ENCODE measurements around the gene MARK1. TPM values are rescaled to one million over a fixed set of nuclear protein-coding genes. Genes with fewer than 3 reads are reported as not detected.
A peak's percentile ranks its signal among the peaks of the same experiment; 100 is the strongest.
"Not testable (repeated sequence)": the region's sequence is repeated elsewhere in the genome, so short reads cannot be mapped to it uniquely, and the experiment has no call there.

MARK1 gene
- total and polyA plus RNA-seq, 4 donors = 1.3 to 6.5 (median 3.1) TPM

GRCh38 chr1:220604926-220605325, 77.0 kb downstream of the MARK1 start:
- H3K27ac ChIP-seq (ENCODE audit: low read depth in 1 of 2, low read length in 1 of 2) = no peak overlapping the region
- WGBS, 2 donors = 83 to 88% methylated on average over 3 of the region's 3 CpGs
- H3K27me3 ChIP-seq (ENCODE audit: control insufficient read depth in 3 of 3, insufficient read depth in 3 of 3, low read length in 2 of 3) = no peaks in the 10 kb centered on the region
- ATAC-seq (ENCODE audit: insufficient read depth, low FRiP score) = no peak
- peak in 1 of 3 donors; percentile 26 for DNase-seq
- H3K9ac ChIP-seq (ENCODE audit: insufficient read depth in 1 of 2, low read length in 2 of 2) = no peak overlapping the region
- TF ChIP-seq CTCF (IDR thresholded peaks at IDR 0.05; ENCODE audit: control extremely low read depth, extremely low read depth) = no peak
- H3K36me3 ChIP-seq (ENCODE audit: control insufficient read depth in 4 of 4, insufficient read depth in 4 of 4, low read length in 4 of 4) = peaks cover 0 to 2% (median 0%) of the 10 kb centered on the region in 4 donors
- H3K4me1 ChIP-seq (ENCODE audit: control insufficient read depth in 5 of 5, insufficient read depth in 5 of 5, low read length in 5 of 5) = no peaks in the 10 kb centered on the region
- H3K9me3 ChIP-seq (ENCODE audit: control insufficient read depth in 4 of 4, insufficient read depth in 3 of 4, low read length in 3 of 4) = no peaks in the 10 kb centered on the region
- no peak overlapping the region for H3K4me3 ChIP-seq

GRCh38 chr1:220605651-220606050, 77.7 kb downstream of the MARK1 start:
- H3K9ac ChIP-seq (ENCODE audit: insufficient read depth in 1 of 2, low read length in 2 of 2); H3K36me3 ChIP-seq (ENCODE audit: control insufficient read depth in 4 of 4, insufficient read depth in 4 of 4, low read length in 4 of 4); H3K27ac ChIP-seq (ENCODE audit: low read depth in 1 of 2, low read length in 1 of 2); H3K4me3 ChIP-seq; H3K27me3 ChIP-seq (ENCODE audit: control insufficient read depth in 3 of 3, insufficient read depth in 3 of 3, low read length in 2 of 3); DNase-seq; H3K9me3 ChIP-seq (ENCODE audit: control insufficient read depth in 4 of 4, insufficient read depth in 3 of 4, low read length in 3 of 4); H3K4me1 ChIP-seq (ENCODE audit: control insufficient read depth in 5 of 5, insufficient read depth in 5 of 5, low read length in 5 of 5); ATAC-seq (ENCODE audit: insufficient read depth, low FRiP score): not testable (repeated sequence)
- WGBS, 2 donors = 93 to 94% methylated on average over 4 of the region's 4 CpGs

DNA sequence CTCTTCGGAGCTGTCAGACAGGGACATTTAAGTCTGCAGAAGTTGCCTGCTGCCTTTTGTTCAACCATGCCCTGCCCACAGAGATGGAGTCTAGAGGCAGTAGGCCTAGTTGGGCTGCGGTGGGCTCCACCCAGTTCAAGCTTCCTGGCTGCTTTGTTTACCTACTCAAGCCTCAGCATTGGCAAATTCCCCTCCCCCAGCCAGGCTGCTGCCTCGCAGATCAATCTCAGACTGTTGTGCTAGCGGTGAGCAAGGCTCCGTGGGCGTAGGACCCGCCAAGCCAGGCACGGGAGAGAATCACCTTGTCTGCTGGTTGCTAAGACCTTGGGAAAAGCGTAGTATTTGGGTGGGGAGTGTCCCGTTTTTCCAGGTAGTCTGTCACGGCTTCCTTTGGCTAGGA, 83.2 kb downstream of the MARK1 start:
- H3K27ac ChIP-seq (ENCODE audit: low read depth in 1 of 2, low read length in 1 of 2); H3K4me3 ChIP-seq; H3K9ac ChIP-seq (ENCODE audit: insufficient read depth in 1 of 2, low read length in 2 of 2); H3K27me3 ChIP-seq (ENCODE audit: control insufficient read depth in 3 of 3, insufficient read depth in 3 of 3, low read length in 2 of 3); H3K4me1 ChIP-seq (ENCODE audit: control insufficient read depth in 5 of 5, insufficient read depth in 5 of 5, low read length in 5 of 5); DNase-seq; H3K9me3 ChIP-seq (ENCODE audit: control insufficient read depth in 4 of 4, insufficient read depth in 3 of 4, low read length in 3 of 4); H3K36me3 ChIP-seq (ENCODE audit: control insufficient read depth in 4 of 4, insufficient read depth in 4 of 4, low read length in 4 of 4); ATAC-seq (ENCODE audit: insufficient read depth, low FRiP score): not testable (repeated sequence)
- WGBS, 2 donors = 92 to 93% methylated on average over 11 of the region's 11 CpGs

DNA sequence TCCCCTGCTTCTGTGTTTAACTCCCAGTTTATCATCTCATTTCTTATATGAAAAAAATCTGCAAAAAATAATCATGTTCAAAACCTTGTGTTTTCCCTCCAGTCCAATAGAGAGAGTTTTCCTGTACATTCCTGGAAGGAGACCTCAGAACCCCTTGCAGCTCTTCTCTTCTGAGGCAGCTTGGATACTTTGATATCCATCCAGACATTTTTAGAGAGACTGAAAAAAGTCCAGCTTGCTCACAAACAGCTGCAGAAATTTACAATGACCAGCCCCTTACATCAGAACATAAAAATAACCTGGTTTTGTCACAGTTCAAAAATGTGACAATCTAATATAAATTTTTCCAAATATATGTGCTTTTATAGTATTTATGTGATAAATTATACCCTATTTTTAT, 88.9 kb downstream of the MARK1 start:
- Histone ChIP-seq H3K27me3 (ENCODE audit: control insufficient read depth in 3 of 3, insufficient read depth in 3 of 3, low read length in 2 of 3) (no peaks in the 10 kb centered on the region), H3K36me3 (ENCODE audit: control insufficient read depth in 4 of 4, insufficient read depth in 4 of 4, low read length in 4 of 4) (no peaks in the 10 kb centered on the region), H3K4me1 (ENCODE audit: control insufficient read depth in 5 of 5, insufficient read depth in 5 of 5, low read length in 5 of 5) (no peaks in the 10 kb centered on the region), H3K9ac (ENCODE audit: insufficient read depth in 1 of 2, low read length in 2 of 2) (no peak overlapping the region), H3K4me3 (no peak overlapping the region), H3K27ac (ENCODE audit: low read depth in 1 of 2, low read length in 1 of 2) (no peak overlapping the region), H3K9me3 (ENCODE audit: control insufficient read depth in 4 of 4, insufficient read depth in 3 of 4, low read length in 3 of 4) (no peaks in the 10 kb centered on the region)
- DNase-seq (no peak), ATAC-seq (ENCODE audit: insufficient read depth, low FRiP score) (no peak)
- no peak for TF ChIP-seq CTCF (IDR thresholded peaks at IDR 0.05; ENCODE audit: control extremely low read depth, extremely low read depth)

DNA sequence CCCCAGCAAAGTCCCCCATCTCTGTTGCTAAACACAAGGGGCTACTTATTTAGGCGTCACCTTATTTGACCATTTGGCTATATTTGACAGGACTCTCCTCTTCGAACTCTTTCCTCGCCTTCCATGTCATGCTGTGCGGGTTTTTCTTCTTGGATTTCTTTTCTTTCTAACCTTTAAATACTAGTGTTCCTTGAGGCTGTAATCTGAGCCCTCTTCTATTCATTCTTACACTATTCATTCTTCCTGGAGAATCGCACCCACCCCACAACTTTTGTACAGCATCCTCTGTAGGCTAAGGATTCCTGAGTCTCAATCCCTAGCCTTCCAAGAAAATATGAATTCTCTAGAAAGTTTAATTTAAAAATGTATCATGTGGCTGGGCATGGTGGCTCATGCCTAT, 100.5 kb downstream of the MARK1 start:
- peaks cover 0 to 2% (median 0%) of the 10 kb centered on the region in 4 donors for H3K36me3 ChIP-seq (ENCODE audit: control insufficient read depth in 4 of 4, insufficient read depth in 4 of 4, low read length in 4 of 4)
- H3K9me3 ChIP-seq (ENCODE audit: control insufficient read depth in 4 of 4, insufficient read depth in 3 of 4, low read length in 3 of 4) = no peaks in the 10 kb centered on the region
- H3K4me1 ChIP-seq (ENCODE audit: control insufficient read depth in 5 of 5, insufficient read depth in 5 of 5, low read length in 5 of 5) = no peaks in the 10 kb centered on the region
- no peak overlapping the region for H3K9ac ChIP-seq (ENCODE audit: insufficient read depth in 1 of 2, low read length in 2 of 2)
- no peak for TF ChIP-seq CTCF (IDR thresholded peaks at IDR 0.05; ENCODE audit: control extremely low read depth, extremely low read depth)
- DNase-seq (no peak), ATAC-seq (ENCODE audit: insufficient read depth, low FRiP score) (no peak)
- no peaks in the 10 kb centered on the region for H3K27me3 ChIP-seq (ENCODE audit: control insufficient read depth in 3 of 3, insufficient read depth in 3 of 3, low read length in 2 of 3)
- H3K27ac ChIP-seq (ENCODE audit: low read depth in 1 of 2, low read length in 1 of 2) = no peak overlapping the region
- H3K4me3 ChIP-seq = no peak overlapping the region
- WGBS, 2 donors = 97 to 98% methylated on average over 5 of the region's 5 CpGs

Measured in lung (tissue), 12 donors.